Measurements from ENCODE around the gene TIRAP.

Gene TIRAP

GRCh38 chr11:126322996-126323395 is 40.1 kb downstream of the TIRAP start:
- DNase-seq (ENCODE audit: low read depth in 2 of 2) = no peak

GRCh38 chr11:126327281-126328000 is 44.5 kb downstream of the TIRAP start:
- DNase-seq (ENCODE audit: low read depth in 2 of 2) = no peak

DNA sequence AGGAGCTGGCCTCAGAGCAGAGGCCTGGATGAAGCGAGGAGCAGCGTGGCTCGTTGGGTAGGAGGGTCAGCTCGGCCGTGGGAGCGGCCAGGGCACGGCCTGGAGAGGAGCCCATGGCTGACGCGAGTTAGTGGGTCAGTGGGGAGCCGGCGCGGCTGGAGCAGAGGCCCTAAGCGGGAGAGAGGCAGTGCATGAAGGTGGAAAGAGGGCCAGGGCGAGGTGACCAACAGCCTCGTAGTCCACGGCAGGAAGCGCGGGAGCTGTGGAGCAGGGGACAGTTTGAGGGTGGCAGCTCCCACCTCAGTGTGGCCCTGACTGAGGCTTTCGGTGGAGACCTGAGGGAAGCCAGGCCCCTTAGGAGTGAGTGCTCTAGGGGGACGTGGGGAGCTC is 45.1 kb downstream of the TIRAP start:
- DNase-seq (ENCODE audit: low read depth in 2 of 2) = no peak

DNA sequence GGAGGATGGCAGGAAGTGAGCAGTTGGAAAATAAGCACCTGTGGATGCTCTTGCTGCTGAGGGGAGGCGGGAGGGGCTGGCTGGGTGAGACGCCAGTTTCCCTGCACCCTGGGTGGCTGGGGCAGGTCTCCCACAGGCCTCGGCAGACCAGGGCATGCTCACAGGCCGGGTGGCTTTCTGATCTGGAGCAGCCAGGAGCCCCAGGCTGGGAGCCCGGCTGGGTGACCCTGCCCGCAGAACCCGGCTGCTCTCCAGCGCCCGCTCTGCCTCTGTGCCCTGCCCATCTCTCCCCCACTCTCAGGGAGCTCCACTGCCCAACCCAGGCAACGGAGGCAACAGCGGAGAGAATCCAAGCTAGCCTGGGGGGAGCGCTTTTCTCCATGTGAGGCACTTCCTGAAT is 45.6 kb downstream of the TIRAP start:
- DNase-seq (ENCODE audit: low read depth in 2 of 2) = no peak

GRCh38 chr11:126328938-126329643 is 46.2 kb downstream of the TIRAP start:
- no peak for DNase-seq (ENCODE audit: low read depth in 2 of 2)

- DNase-seq (ENCODE audit: low read depth in 2 of 2) = no peak
These were observed 46.8 kb downstream of the TIRAP start for GRCh38 chr11:126329644-126330211.

GRCh38 chr11:126331286-126331685 is 48.4 kb downstream of the TIRAP start:
- no peak for DNase-seq (ENCODE audit: low read depth in 2 of 2)

- DNase-seq (ENCODE audit: low read depth in 2 of 2) = no peak
These were observed 49.4 kb downstream of the TIRAP start for GRCh38 chr11:126332221-126332711.

DNA sequence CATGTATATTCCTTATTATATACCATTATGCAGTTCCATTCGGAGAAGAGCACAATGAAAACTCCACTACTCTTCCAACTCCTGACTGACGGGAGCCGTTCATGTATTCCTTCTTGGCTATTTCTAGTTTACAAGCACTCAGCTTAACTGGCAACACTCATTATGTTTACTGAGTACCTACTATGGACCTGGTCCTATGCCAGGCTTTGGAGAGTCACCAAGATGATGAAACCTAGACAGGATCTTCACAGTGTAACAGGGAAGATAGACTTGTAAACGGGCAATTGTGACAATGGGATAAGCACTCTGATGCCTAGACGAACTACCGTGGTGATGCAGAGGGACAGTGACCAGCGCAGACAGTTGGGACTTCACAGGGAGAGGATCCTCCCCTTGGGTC is 50.2 kb downstream of the TIRAP start:
- DNase-seq (ENCODE audit: low read depth in 2 of 2) = no peak

GRCh38 chr11:126334659-126335462 is 52.0 kb downstream of the TIRAP start:
- DNase-seq (ENCODE audit: low read depth in 2 of 2) = no peak

DNA sequence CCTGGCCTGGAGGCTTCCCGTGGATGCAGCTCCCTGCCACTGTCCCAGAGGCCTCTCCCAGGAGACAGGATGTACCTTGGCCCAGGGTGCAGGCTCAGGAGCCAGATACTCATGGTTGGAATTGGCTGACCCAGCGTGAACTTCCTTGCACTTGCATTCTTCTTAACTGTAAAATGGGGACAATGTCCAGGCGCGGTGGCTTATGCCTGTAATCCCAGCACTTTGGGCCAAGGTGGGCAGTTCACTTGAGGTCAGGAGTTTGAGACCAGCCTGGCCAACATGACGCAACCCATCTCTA is 52.5 kb downstream of the TIRAP start:
- DNase-seq (ENCODE audit: low read depth in 2 of 2) = no peak

DNA sequence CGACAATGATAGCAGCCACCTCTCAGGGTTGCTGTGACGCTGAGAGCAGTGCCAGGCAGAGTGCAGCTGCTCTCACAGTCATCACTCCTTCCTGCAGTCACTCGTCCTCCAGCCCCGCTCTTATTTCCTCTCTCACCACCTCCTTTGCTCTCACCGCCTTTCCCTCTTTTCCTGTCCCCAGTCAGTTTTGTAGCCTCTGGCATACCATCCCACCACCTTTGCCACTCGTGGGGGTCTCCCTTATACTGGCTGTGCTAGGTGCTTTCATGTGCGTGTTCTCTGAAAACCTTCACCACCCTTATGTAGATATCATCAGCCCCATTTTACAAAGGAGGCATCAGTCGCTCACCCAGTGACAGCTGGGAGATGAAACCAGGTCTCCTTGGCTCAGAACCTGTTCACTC is 53.2 kb downstream of the TIRAP start:
- no peak for DNase-seq (ENCODE audit: low read depth in 2 of 2)

DNA sequence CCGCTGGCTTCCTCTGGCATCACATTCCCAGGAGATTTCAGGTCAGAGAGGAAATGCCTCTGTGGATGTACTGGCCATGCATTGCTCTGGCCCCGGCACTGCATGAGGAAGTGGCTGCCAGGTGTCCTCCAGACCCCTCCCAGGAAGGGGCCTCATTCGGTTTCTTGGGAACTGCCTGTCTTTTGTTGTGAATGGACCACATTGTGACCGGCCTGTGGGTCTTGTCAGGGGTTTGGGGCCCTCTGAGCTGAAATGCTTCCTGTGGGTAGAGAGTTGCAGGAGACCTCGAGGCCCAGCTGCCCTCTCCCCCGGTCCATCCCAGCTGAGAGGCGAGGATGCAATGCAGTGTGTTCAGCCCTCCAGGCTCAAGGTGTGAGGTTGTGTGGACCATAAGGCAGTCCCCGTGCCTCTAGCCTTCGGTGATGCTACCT is 53.8 kb downstream of the TIRAP start:
- DNase-seq (ENCODE audit: low read depth in 2 of 2) = no peak

DNA sequence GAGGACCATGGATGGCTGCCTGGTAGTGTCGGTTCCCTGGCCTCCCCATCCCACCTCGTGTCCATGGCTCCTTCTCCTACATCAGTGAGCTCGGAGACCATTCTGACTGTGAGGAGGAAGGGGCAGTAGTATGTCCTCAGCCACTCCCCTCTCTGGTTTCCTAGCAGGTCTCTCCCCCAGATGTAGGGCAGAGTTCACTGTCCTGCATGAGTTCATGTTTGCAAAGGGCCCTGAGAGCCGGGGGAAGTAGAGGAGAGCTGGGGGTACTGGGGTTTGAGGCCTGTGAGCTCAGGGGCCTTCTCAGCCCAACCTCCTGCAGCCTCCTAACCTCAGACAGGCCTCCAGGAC is 54.2 kb downstream of the TIRAP start:
- DNase-seq (ENCODE audit: low read depth in 2 of 2) = no peak

GRCh38 chr11:126337474-126338241 is 54.8 kb downstream of the TIRAP start:
- DNase-seq (ENCODE audit: low read depth in 2 of 2) = no peak

DNA sequence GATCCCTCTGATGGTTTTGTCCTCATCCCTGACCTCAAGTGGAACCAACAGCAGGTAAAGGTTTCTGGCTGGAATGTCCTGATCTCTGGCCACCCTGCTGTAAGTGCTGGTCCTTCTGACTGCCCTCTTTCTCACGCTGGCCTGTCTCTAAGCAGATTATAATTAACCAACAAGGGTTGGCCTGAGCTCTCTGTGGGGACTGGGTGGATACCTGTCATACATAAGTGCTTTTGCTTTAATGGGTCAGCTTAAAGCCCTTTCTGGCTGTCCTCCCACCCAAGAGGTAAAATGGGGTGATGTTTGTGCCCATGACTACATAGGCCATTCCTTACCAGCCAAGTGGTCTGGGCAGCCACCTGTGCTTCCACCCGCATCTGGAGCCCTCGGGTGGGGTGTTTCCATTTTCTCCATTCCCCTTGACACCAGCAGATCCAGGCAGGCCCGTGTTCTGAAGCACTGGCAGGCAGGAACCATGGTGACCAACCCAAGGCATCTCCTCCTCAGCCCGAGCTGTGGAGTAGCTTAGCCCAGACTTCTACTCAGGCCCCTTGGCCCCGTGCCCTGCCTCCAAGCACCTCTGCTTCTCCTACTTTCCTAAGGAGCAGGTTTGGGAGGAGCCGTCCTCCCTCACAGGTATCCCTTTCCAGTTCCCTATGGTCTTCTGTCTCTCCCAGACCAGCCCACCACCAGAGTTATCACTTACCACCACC is 55.6 kb downstream of the TIRAP start:
- no peak for DNase-seq (ENCODE audit: low read depth in 2 of 2)

GRCh38 chr11:126339073-126339862 is 56.4 kb downstream of the TIRAP start:
- no peak for DNase-seq (ENCODE audit: low read depth in 2 of 2)

GRCh38 chr11:126339863-126340434 is 57.1 kb downstream of the TIRAP start:
- no peak for DNase-seq (ENCODE audit: low read depth in 2 of 2)

GRCh38 chr11:126340960-126341606 is 58.2 kb downstream of the TIRAP start:
- no peak for DNase-seq (ENCODE audit: low read depth in 2 of 2)

Measured in activated CD4-positive, alpha-beta T cell treated with anti-CD3 and anti-CD28 coated beads for 24 hours (primary cell).